OCI-LY1 (cell line): ENCODE measurements around the gene COL1A2.

Source experiments
- H2AFZ ChIP-seq: fragments of 200-600 bp; sonication (generic), shearing (Covaris generic); 2 replicates; pipeline ENCODE4 v1.6.0; 2014; ENCODE audit warnings: antibody characterized with exemption, mild to moderate bottlenecking, low read length
- H3F3A ChIP-seq: fragments of 200-600 bp; sonication (generic), shearing (Covaris generic); 2 replicates; pipeline ENCODE4 v1.6.0; 2014; ENCODE audit warnings: mild to moderate bottlenecking, antibody characterized with exemption, low read length, moderate library complexity; ENCODE audit not compliant: insufficient read depth
- H3K27ac ChIP-seq: fragments of 200-600 bp; sonication (generic); 2 replicates; pipeline ENCODE4 v1.5.1; 2014; ENCODE audit warnings: low read length, mixed run types, mild to moderate bottlenecking, low read depth; ENCODE audit not compliant: poor library complexity, severe bottlenecking
- H3K27me3 ChIP-seq: fragments of 200-600 bp; sonication (generic); 2 replicates; pipeline ENCODE4 v1.6.0; 2014; ENCODE audit warnings: antibody characterized with exemption, mild to moderate bottlenecking, low read length, moderate library complexity; ENCODE audit not compliant: insufficient read depth
- H3K36me3 ChIP-seq: fragments of 200-600 bp; sonication (generic); 2 replicates; pipeline ENCODE4 v1.6.1; 2014; ENCODE audit warnings: mild to moderate bottlenecking, antibody characterized with exemption, low read length, moderate library complexity, mixed read lengths; ENCODE audit not compliant: insufficient read depth
- H3K4me1 ChIP-seq: fragments of 200-600 bp; sonication (generic); 2 replicates; pipeline ENCODE4 v1.5.1; 2014; ENCODE audit warnings: mild to moderate bottlenecking, low read length, moderate library complexity; ENCODE audit not compliant: insufficient read depth, severe bottlenecking
- H3K4me2 ChIP-seq: fragments of 200-600 bp; sonication (generic), shearing (Covaris generic); 2 replicates; pipeline ENCODE4 v1.6.1; 2014; ENCODE audit warnings: low read length
- H3K4me3 ChIP-seq: fragments of 200-600 bp; sonication (generic); 2 replicates; pipeline ENCODE4 v1.5.1; 2014; ENCODE audit warnings: low read length, low read depth, mild to moderate bottlenecking, mixed read lengths; ENCODE audit not compliant: poor library complexity, severe bottlenecking
- H3K79me2 ChIP-seq: fragments of 200-600 bp; shearing (Covaris generic); 2 replicates; pipeline ENCODE4 v1.6.1; 2016; ENCODE audit warnings: mixed run types, low read length, mixed read lengths; ENCODE audit not compliant: insufficient read depth
- H3K9ac ChIP-seq: fragments of 200-600 bp; sonication (generic), shearing (Covaris generic); 2 replicates; pipeline ENCODE4 v1.6.1; 2014; ENCODE audit warnings: mild to moderate bottlenecking, low read length, mixed read lengths
- H3K9me2 ChIP-seq: fragments of 200-600 bp; sonication (generic), shearing (Covaris generic); 2 replicates; pipeline ENCODE4 v1.6.1; 2014; ENCODE audit warnings: low read depth, mild to moderate bottlenecking, low read length, mixed read lengths
- H3K9me3 ChIP-seq: fragments of 200-600 bp; shearing (Covaris generic); 2 replicates; pipeline ENCODE4 v1.6.1; 2014; ENCODE audit warnings: low read length, mixed read lengths
- H4K20me1 ChIP-seq: fragments of 200-600 bp; sonication (generic), shearing (Covaris generic); 2 replicates; pipeline ENCODE4 v1.6.0; 2016; ENCODE audit warnings: mild to moderate bottlenecking, low read length; ENCODE audit not compliant: insufficient read depth
- CTCF ChIP-seq: fragments of 200-600 bp; sonication (generic), shearing (Covaris generic); IDR thresholded peaks from 2 replicates; pipeline ENCODE4 v1.5.1; 2017; ENCODE audit warnings: mild to moderate bottlenecking, antibody characterized with exemption, low read length, moderate library complexity, mixed read lengths
- EZH2 ChIP-seq: fragments of 200-600 bp; sonication (generic), shearing (Covaris generic); IDR thresholded peaks from 2 replicates; pipeline ENCODE4 v1.8.0; 2017; ENCODE audit warnings: borderline replicate concordance, mixed run types, mild to moderate bottlenecking, antibody characterized with exemption, low read length, moderate library complexity, mixed read lengths

Gene COL1A2

GRCh38 chr7:94350734-94351133 lies 44.0 kb upstream of the COL1A2 start:
- no peak overlapping the region for H3K9ac ChIP-seq
- H3K36me3 ChIP-seq = no peaks in the 10 kb centered on the region
- no peak overlapping the region for H3K4me3 ChIP-seq
- no peak overlapping the region for H2AFZ ChIP-seq
- H3K79me2 ChIP-seq = no peaks in the 10 kb centered on the region
- no peaks in the 10 kb centered on the region for H3K27me3 ChIP-seq
- H3K9me3 ChIP-seq = no peaks in the 10 kb centered on the region
- H4K20me1 ChIP-seq = no peaks in the 10 kb centered on the region
- H3K27ac ChIP-seq = no peak overlapping the region
- no peak for TF ChIP-seq EZH2
- TF ChIP-seq CTCF = no peak
- no peaks in the 10 kb centered on the region for H3K4me1 ChIP-seq
- no peaks in the 10 kb centered on the region for H3K9me2 ChIP-seq
- no peaks in the 10 kb centered on the region for H3F3A ChIP-seq
- no peak overlapping the region for H3K4me2 ChIP-seq

DNA sequence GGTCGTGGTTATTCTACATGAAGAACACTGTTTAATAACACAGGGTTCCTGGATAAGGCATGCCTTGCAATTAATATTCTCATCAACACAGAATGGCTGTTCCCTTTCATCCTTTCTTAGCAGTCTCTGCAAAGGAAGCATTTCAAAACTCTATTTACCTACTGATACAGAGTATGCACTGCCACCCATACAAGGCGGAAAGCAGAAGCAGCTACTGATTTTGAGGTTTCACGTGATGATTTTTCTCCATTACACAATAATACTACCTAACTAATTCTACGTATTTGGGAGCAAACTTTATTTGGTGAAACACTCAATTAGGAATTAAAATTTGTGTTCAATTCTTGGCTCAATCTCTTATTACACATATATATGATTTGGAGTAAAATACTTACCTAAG lies 43.0 kb upstream of the COL1A2 start:
- Histone ChIP-seq H3K9ac (no peak overlapping the region), H3K9me2 (no peaks in the 10 kb centered on the region), H3K4me1 (no peaks in the 10 kb centered on the region), H3K79me2 (no peaks in the 10 kb centered on the region), H3K27ac (no peak overlapping the region), H3K27me3 (no peaks in the 10 kb centered on the region), H3K4me2 (no peak overlapping the region), H2AFZ (no peak overlapping the region), H3K9me3 (no peaks in the 10 kb centered on the region), H4K20me1 (no peaks in the 10 kb centered on the region), H3K36me3 (no peaks in the 10 kb centered on the region), H3K4me3 (no peak overlapping the region), H3F3A (no peaks in the 10 kb centered on the region)
- TF ChIP-seq CTCF (no peak), EZH2 (no peak)

GRCh38 chr7:94352887-94353286 lies 41.8 kb upstream of the COL1A2 start:
- H2AFZ ChIP-seq = no peak overlapping the region
- H3K27ac ChIP-seq = no peak overlapping the region
- no peaks in the 10 kb centered on the region for H3K79me2 ChIP-seq
- no peak for TF ChIP-seq EZH2
- no peaks in the 10 kb centered on the region for H4K20me1 ChIP-seq
- no peak overlapping the region for H3K9ac ChIP-seq
- H3K4me3 ChIP-seq = no peak overlapping the region
- no peak overlapping the region for H3K4me2 ChIP-seq
- no peaks in the 10 kb centered on the region for H3K9me2 ChIP-seq
- no peaks in the 10 kb centered on the region for H3K36me3 ChIP-seq
- no peaks in the 10 kb centered on the region for H3K27me3 ChIP-seq
- H3F3A ChIP-seq = no peaks in the 10 kb centered on the region
- no peaks in the 10 kb centered on the region for H3K9me3 ChIP-seq
- no peaks in the 10 kb centered on the region for H3K4me1 ChIP-seq

GRCh38 chr7:94354953-94355352 lies 39.7 kb upstream of the COL1A2 start:
- Histone ChIP-seq H3F3A (no peaks in the 10 kb centered on the region), H3K27ac (no peak overlapping the region), H3K4me1 (no peaks in the 10 kb centered on the region), H3K9ac (no peak overlapping the region), H3K4me3 (no peak overlapping the region), H3K4me2 (no peak overlapping the region), H4K20me1 (no peaks in the 10 kb centered on the region), H3K9me3 (no peaks in the 10 kb centered on the region), H3K36me3 (no peaks in the 10 kb centered on the region), H3K9me2 (no peaks in the 10 kb centered on the region), H2AFZ (no peak overlapping the region), H3K79me2 (no peaks in the 10 kb centered on the region), H3K27me3 (no peaks in the 10 kb centered on the region)
- TF ChIP-seq CTCF (no peak), EZH2 (no peak)
